Activated CD4-positive, alpha-beta memory T cell treated with anti-CD3 and anti-CD28 coated beads for 36 hours (primary cell): ENCODE data around the gene PTPRT. TPM values are rescaled to one million over a fixed set of nuclear protein-coding genes. Genes with fewer than 3 reads are reported as not detected.

ENCODE experiments used
- CTCF ChIA-PET: fragments of 350-600 bp; sonication (Branson Sonifier 250); formaldehyde crosslinking; loops from one replicate; lab custom pipeline; 2021; ENCODE audit warnings: antibody characterized with exemption, inconsistent platforms; lab: Charles Lee
- POLR2A ChIA-PET: fragments of 350-600 bp; sonication (Branson Sonifier 250); formaldehyde crosslinking; loops from one replicate; lab custom pipeline; 2021; ENCODE audit warnings: antibody characterized with exemption; lab: Charles Lee
- DNase-seq: peaks from one replicate; pipeline ENCODE4 v3.0.0-alpha.2; 2020
- H3K27ac Mint-ChIP-seq: one replicate; pipeline ENCODE4 v1.8.0; 2021; ENCODE audit warnings: mixed read lengths
- H3K27me3 Mint-ChIP-seq: one replicate; pipeline ENCODE4 v1.8.0; 2021; ENCODE audit warnings: mixed read lengths
- H3K36me3 Mint-ChIP-seq: one replicate; pipeline ENCODE4 v1.8.0; 2021; ENCODE audit warnings: mixed read lengths
- H3K4me1 Mint-ChIP-seq: one replicate; pipeline ENCODE4 v1.8.0; 2021; ENCODE audit warnings: low read depth, mixed read lengths
- H3K4me3 Mint-ChIP-seq: one replicate; pipeline ENCODE4 v1.8.0; 2021; ENCODE audit warnings: mild to moderate bottlenecking, mixed read lengths
- H3K9me3 Mint-ChIP-seq: one replicate; pipeline ENCODE4 v1.8.0; 2021; ENCODE audit warnings: mixed read lengths
- intact Hi-C: fragments of 100-400 bp; cut with micrococcal nuclease; formaldehyde crosslinking; loops from one replicate; pipeline ENCODE4 v1.15.1; 2023
- total RNA-seq, 2 experiments: library from RNA; stranded (reverse); gene quantifications; one replicate each; pipeline ENCODE4 v1.2.3, GENCODE V29; 2021

PTPRT gene
- total RNA-seq, 2 experiments from 2014 or later, result not detected

DNA sequence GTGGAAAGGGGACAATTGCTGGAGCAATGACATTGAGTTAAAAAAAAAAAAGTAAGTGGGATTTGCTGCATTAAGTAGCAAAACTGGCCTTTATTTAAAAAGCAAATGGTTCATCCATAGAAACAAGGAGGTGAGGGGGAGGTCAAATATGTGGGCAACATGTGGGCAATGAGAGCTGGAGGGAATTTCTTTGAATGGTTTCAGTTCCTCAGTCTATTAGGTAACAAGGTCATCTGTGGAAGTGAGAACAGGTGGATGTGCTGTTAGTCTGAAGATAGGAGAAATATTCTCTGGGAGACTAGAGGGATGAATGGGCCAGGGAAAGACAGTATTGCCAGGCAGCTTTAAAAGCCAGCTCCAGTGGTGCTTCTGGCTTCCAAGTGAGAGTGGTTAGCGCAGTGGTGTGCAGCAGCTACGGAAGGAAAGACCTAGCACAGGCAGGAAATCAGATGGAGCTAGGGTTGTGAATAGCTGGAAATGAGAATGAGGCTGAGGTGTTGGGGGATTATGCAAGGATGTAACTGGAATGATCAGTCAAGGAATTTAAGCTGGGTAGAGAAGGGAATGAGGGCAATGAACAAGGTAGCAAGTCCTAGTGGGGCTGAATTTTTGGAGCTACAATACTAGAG lies 727.6 kb downstream of the PTPRT start:
- peaks cover 4% of the 10 kb centered on the region for H3K9me3 Mint-ChIP-seq
- DNase-seq, result no peak
- intact Hi-C loops, result no loop called here
- ChIA-PET POLR2A (no interaction called here), CTCF (no interaction called here)
- no peaks in the 10 kb centered on the region for H3K27me3 Mint-ChIP-seq
- H3K27ac Mint-ChIP-seq, result no peak overlapping the region
- no peaks in the 10 kb centered on the region for H3K36me3 Mint-ChIP-seq
- no peaks in the 10 kb centered on the region for H3K4me1 Mint-ChIP-seq
- H3K4me3 Mint-ChIP-seq, result no peak overlapping the region

DNA sequence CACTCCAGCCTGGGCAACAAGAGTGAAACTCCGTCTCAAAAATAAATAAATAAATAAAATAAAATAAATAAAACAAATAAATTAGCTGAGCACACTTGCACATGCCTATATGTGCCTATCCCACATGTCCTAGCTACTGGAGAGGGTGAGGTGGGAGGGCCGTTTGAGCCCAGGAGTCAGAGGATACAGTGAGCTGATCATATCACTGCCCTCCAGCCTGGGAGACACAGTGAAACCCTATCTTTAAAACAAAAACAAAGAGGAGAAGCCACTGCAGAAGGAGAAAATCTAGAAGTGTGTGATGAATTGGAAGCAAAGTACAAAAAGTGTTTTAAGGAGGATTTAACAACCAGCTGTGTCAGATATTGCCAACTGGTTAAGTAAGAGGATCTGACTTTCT lies 728.4 kb downstream of the PTPRT start:
- ChIA-PET POLR2A (no interaction called here), CTCF (interaction anchor here (0.6 kb wide), 1 partner anchor 126 kb away, joined by 3 read pairs; no protein-coding TSS in a partner anchor)
- intact Hi-C loops, result no loop called here
- H3K4me3 Mint-ChIP-seq, result no peak overlapping the region
- H3K9me3 Mint-ChIP-seq, result peaks cover 2% of the 10 kb centered on the region
- H3K27ac Mint-ChIP-seq, result no peak overlapping the region
- DNase-seq, result no peak
- no peaks in the 10 kb centered on the region for H3K36me3 Mint-ChIP-seq
- no peaks in the 10 kb centered on the region for H3K27me3 Mint-ChIP-seq
- H3K4me1 Mint-ChIP-seq, result no peaks in the 10 kb centered on the region

DNA sequence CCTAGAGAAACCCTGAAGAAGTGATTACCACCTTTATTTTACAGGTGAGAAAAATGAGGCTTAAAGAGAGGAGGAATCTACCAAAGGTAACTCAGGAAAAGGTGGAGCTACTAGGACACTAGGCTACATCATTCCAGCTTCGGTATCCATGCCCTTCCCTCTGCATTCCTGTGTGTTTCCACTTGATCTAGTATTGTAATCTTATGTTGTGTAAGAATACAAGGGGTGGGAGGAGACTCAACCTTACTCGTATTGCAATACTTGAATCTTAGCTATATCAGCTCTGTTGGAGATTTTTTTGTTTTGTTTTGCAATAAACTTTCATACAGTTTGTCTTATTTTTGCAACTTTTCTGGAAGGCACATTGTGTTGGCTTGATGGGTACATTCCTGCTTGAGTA lies 742.4 kb downstream of the PTPRT start:
- H3K27me3 Mint-ChIP-seq, result no peaks in the 10 kb centered on the region
- intact Hi-C loops, result no loop called here
- ChIA-PET CTCF (no interaction called here), POLR2A (no interaction called here)
- no peak for DNase-seq
- H3K4me3 Mint-ChIP-seq, result no peak overlapping the region
- no peaks in the 10 kb centered on the region for H3K36me3 Mint-ChIP-seq
- no peak overlapping the region for H3K27ac Mint-ChIP-seq
- H3K4me1 Mint-ChIP-seq, result no peaks in the 10 kb centered on the region
- H3K9me3 Mint-ChIP-seq, result peaks cover 6% of the 10 kb centered on the region

DNA sequence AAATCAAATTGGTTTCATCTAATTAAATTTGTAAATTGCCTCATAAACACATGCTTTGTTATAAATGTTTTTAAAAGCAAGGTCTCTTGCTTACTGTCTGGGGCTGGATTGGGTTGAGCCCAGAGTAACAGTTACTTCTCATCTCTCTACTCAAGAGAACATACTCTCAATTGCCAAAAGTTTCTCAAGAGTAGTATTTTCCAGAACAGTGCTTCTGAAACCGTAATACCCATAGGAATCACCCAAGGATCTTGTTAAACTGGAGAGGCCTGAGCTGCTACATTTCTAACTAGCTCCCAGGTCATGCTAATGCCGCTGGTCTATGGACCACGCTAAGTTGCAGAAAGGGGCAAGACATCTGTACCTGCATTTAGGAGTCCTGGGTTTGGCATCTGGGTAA lies 744.9 kb downstream of the PTPRT start:
- CTCF ChIA-PET, result no interaction called here
- Mint-ChIP-seq H3K4me1 (no peaks in the 10 kb centered on the region), H3K27me3 (no peaks in the 10 kb centered on the region), H3K9me3 (no peaks in the 10 kb centered on the region), H3K4me3 (no peak overlapping the region), H3K27ac (no peak overlapping the region), H3K36me3 (no peaks in the 10 kb centered on the region)
- POLR2A ChIA-PET, result no interaction called here
- no peak for DNase-seq
- intact Hi-C loops, result no loop called here

DNA sequence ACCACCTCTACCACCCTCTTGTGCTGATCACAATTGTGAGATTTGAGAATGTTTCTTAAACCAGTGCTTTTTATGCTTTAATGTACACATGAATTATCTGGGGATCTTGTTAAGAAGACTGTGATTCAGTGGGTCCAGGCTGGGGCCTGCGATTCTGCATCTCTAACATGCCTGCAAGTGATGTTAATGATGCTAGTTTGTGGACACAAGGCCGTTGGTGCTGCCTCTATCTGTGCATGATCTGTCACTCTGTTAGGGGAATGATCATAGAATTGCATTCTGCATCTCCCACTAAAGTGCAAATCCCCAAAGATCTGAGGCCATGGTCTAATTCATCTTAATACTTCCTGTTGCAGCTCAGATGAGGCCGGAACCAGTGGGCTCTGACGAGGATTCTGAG lies 746.5 kb downstream of the PTPRT start:
- no peak overlapping the region for H3K27ac Mint-ChIP-seq
- H3K4me3 Mint-ChIP-seq, result no peak overlapping the region
- H3K27me3 Mint-ChIP-seq, result no peaks in the 10 kb centered on the region
- H3K9me3 Mint-ChIP-seq, result no peaks in the 10 kb centered on the region
- no peaks in the 10 kb centered on the region for H3K36me3 Mint-ChIP-seq
- ChIA-PET CTCF (no interaction called here), POLR2A (no interaction called here)
- intact Hi-C loops, result no loop called here
- no peaks in the 10 kb centered on the region for H3K4me1 Mint-ChIP-seq
- DNase-seq, result no peak

DNA sequence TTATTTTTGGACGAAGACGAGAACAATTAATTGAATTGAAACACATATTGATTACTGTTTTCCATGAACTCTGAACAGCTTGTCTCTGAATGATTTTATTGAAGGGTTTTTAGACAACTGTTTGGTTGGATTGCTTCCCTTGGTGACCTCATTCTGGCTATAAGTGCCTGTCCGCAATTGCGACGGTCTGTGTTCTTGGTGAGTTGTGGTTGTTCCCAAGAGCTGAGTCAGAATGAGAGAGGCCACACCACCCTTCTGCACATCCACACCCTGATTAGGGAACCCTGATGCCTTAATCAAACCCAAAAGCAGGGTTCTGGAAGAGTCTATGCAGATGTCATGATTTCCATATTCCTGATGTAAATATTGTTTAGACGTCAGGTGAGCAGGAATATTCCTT lies 747.0 kb downstream of the PTPRT start:
- Mint-ChIP-seq H3K27me3 (no peaks in the 10 kb centered on the region), H3K9me3 (no peaks in the 10 kb centered on the region), H3K4me3 (no peak overlapping the region), H3K36me3 (no peaks in the 10 kb centered on the region), H3K4me1 (no peaks in the 10 kb centered on the region), H3K27ac (no peak overlapping the region)
- POLR2A ChIA-PET, result no interaction called here
- CTCF ChIA-PET, result no interaction called here
- intact Hi-C loops, result no loop called here
- no peak for DNase-seq

DNA sequence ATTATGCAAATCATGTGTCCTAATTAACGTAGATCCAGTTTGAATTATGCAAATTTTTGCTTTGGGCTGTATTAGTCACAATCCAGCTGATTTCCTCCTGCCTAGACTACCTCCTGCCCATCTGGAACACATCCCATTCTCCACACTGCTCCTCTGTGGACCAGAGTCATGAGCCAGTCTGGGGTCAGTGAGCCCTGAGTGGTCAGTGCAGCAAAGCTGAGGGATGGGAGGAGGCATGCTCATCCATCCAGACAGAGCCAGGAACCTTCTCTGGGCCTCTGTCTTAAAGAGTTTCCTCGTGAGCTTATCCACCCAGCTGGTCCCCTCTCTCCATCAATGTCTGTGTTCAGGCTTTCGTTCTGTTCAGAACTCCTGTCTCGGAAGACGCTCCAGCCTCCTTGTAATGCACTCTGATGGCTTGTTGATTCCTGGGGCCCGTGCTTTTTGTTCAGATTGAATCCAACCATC lies 747.8 kb downstream of the PTPRT start:
- Mint-ChIP-seq H3K27ac (no peak overlapping the region), H3K4me3 (no peak overlapping the region), H3K27me3 (no peaks in the 10 kb centered on the region), H3K9me3 (no peaks in the 10 kb centered on the region), H3K4me1 (no peaks in the 10 kb centered on the region), H3K36me3 (no peaks in the 10 kb centered on the region)
- intact Hi-C loops, result no loop called here
- POLR2A ChIA-PET, result no interaction called here
- CTCF ChIA-PET, result no interaction called here
- DNase-seq, result no peak

DNA sequence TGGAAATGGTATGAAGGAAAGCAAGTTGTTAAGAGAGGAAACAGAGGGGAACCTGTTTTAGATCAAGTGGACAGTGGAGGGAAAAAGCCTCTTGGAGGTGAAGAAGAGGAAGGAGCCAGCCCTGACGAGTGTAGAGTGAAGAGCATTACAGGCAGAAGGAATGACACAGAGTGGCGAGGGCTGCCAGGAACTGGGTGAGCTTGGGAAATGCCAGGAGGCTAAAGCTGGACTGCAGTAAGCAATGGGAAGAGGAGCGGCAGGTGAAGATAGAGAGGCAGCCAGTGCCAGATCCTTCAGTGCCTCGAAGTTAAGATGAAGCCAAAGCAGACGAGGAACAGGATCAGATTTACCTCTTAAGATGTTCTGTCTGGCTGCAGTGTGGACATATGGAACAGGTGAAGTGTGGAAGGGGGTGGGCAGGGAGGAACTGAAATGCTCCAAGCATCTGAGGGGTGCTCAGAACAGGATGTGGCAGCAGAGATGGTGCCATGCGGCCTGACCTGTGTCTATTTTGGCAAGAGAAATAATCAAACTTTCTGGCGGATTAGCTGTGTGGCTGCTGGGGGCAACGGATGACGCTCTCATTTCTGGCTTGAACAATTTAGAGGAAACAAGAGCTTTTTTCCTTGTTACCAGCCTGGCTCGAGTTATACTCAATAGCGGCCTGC lies 748.4 kb downstream of the PTPRT start:
- Mint-ChIP-seq H3K27me3 (no peaks in the 10 kb centered on the region), H3K36me3 (no peaks in the 10 kb centered on the region), H3K9me3 (no peaks in the 10 kb centered on the region), H3K4me3 (no peak overlapping the region), H3K27ac (no peak overlapping the region), H3K4me1 (no peaks in the 10 kb centered on the region)
- CTCF ChIA-PET, result no interaction called here
- intact Hi-C loops, result no loop called here
- DNase-seq, result no peak
- POLR2A ChIA-PET, result no interaction called here

DNA sequence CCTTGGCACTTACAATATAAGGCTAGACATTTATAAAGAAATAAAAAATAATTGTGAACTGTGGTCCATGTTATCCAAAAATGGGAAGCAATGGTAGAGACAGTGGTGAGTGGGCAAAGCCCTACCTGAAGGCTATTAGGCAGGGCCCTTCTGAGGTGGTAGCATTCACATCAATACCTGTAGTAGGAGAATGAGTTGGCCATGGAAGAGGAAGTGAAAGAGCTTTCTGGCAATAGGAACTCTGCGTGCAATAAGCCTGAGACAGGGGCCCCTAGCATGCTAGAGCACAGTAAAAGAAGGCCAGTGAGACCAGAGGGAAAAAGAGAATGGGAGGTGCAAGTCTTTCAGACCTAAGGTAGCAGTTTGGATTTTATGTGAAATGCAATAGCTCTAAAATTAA lies 754.5 kb downstream of the PTPRT start:
- POLR2A ChIA-PET, result no interaction called here

DNA sequence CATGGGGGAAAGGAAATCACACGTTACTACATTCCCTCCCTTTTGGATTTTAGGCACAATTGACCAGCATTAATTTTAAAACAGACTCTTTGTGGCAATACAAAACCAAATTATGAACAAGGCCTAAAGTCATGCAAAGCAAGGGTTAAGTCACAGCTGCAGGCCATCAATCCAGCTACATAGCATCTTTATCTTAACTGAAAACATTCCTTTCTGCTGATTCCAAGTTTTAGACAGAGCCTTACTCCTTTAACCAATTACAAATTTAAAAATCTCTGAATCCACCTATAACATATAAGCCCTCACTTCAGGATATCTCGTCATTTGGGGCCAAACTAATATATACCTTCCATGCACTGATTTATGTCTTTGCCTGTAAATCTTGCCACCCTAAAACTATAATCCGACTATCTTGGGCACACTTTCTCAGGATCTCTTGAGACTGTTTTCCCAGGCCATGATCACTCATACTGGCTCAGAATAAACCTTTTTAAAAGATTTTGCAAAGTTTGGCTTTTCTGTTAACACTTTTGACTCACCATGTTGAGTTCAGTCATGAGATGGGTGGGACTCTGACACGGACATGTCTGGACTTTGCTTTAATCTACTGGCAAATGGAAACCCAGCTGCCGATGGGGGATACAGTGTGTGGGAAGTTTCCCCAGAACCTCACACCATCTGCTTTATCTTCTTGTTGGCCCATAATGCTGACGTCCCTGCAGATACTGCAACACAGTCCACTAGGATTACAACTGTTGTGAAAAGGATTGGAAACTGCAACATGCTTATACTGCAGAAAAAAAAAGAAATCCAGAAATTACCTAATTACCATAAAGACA lies 757.0 kb downstream of the PTPRT start:
- Mint-ChIP-seq H3K4me1 (no peaks in the 10 kb centered on the region), H3K27me3 (no peaks in the 10 kb centered on the region), H3K9me3 (peaks cover 4% of the 10 kb centered on the region), H3K4me3 (no peak overlapping the region), H3K27ac (no peak overlapping the region), H3K36me3 (no peaks in the 10 kb centered on the region)
- ChIA-PET CTCF (no interaction called here), POLR2A (no interaction called here)
- intact Hi-C loops, result no loop called here
- DNase-seq, result no peak

More for the DNA sequence above, 754.5 kb downstream of the PTPRT start:
- Mint-ChIP-seq H3K9me3 (no peaks in the 10 kb centered on the region), H3K27me3 (no peaks in the 10 kb centered on the region), H3K36me3 (no peaks in the 10 kb centered on the region), H3K27ac (no peak overlapping the region), H3K4me1 (no peaks in the 10 kb centered on the region), H3K4me3 (no peak overlapping the region)
- no peak for DNase-seq
- intact Hi-C loops, result no loop called here
- CTCF ChIA-PET, result no interaction called here

DNA sequence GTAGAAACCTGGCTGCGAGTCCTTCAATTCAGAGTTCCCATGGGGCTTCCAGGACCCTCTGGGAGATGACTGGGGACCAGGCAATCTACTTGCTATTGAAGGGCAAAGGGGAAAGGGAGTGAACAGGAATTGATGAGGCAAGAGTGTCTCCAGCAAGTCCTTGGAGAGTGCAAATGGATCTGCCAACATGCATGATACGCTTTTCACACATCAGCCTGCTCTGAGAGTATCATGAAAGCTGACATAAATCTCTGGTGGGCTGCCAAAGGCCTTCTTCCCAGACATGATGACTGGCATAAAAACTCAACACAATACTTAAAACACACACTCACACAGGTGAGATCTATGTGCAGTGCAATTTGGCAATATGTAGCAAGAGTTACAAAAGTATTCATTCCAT lies 759.1 kb downstream of the PTPRT start:
- POLR2A ChIA-PET, result no interaction called here
- intact Hi-C loops, result no loop called here
- Mint-ChIP-seq H3K9me3 (peaks cover 4% of the 10 kb centered on the region), H3K4me1 (no peaks in the 10 kb centered on the region), H3K27me3 (no peaks in the 10 kb centered on the region), H3K36me3 (no peaks in the 10 kb centered on the region), H3K4me3 (no peak overlapping the region), H3K27ac (no peak overlapping the region)
- CTCF ChIA-PET, result no interaction called here
- no peak for DNase-seq

DNA sequence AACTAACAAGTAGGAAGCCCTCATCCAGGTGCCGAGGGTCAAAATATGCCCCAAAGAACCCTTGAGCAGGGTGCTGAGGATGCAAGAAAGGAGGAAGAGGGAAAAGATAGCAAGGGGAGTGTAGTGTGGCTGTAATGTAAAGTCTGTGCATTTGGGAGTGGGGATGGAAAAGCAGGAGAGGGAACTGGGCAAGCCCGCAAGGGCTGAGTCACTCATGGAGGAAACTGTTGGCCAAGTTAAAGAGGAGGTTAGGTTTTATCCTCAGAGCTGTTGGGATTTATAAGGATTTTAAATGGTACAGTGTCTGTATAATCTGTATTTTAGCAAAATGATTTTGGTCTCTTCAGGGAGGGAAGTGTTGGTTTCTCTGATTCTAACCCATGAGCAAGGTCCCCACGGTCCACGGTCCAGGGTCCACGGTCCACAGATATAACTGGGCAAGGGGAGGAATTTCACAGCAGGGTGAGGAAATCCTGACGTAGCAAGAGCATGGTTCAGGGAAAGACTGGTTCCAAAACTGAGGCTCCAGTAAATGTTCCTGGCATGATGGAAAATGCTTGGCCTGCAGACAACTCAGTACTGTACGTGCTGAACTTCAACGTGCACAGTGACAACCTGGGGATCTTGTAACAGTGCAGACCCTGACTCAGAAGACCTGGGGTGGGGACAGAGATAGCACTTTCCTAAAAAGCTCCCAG lies 759.8 kb downstream of the PTPRT start:
- Mint-ChIP-seq H3K9me3 (peaks cover 4% of the 10 kb centered on the region), H3K27me3 (no peaks in the 10 kb centered on the region), H3K27ac (no peak overlapping the region), H3K4me3 (no peak overlapping the region), H3K4me1 (no peaks in the 10 kb centered on the region), H3K36me3 (no peaks in the 10 kb centered on the region)
- CTCF ChIA-PET, result no interaction called here
- no peak for DNase-seq
- POLR2A ChIA-PET, result no interaction called here
- intact Hi-C loops, result no loop called here
